ENCODE data around the gene NOS1AP. TPM values are rescaled to one million over a fixed set of nuclear protein-coding genes. Genes with fewer than 3 reads are reported as not detected.

The NOS1AP gene
- total RNA-seq, 1 experiment from 2014 or later: 14.7 TPM

DNA sequence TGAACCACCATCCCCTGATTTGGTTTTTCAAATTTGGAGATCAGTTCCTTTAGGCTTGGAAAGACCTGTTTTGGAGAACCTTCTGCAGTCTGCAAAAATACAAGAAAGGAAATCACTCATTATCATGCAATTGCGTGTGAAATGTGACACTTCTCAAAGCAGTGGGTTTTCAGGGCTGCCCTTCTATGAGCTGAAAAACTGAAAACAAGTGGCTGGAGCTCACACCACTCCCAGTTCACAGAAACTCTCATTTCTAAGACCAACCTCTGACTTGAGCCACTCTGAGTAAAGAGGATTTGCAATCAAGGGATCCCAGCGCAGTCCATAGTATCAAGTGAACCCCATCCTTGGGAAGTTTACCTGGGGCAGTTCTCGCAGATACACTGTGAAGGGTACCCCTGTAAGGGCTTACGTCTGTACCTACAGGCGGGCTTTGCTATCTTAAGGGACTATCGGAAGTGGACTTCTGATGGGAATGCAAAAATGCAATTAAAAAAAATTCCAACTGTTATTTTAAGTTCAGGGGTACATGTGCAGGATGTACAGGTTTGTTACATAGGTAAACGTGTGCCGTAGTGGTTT, 329.6 kb downstream of the NOS1AP start:
- CTCF ChIA-PET: interaction anchor here (0.8 to 3.1 kb wide), 7 partner anchors 16 to 375 kb away, joined by 3 to 14 read pairs (median 5); partner anchors contain the start of gene OLFML2B
- TF ChIP-seq HMGA2 (CRISPR knock-in tag; IDR thresholded peaks at IDR 0.05): no peak
- TF ChIP-seq ATF1 (CRISPR knock-in tag; IDR thresholded peaks at IDR 0.05): no peak
- TF ChIP-seq GRHL2 (CRISPR knock-in tag; IDR thresholded peaks at IDR 0.05; ENCODE audit: insufficient replicate concordance, severe bottlenecking): no peak
- TF ChIP-seq, protein P1, sequence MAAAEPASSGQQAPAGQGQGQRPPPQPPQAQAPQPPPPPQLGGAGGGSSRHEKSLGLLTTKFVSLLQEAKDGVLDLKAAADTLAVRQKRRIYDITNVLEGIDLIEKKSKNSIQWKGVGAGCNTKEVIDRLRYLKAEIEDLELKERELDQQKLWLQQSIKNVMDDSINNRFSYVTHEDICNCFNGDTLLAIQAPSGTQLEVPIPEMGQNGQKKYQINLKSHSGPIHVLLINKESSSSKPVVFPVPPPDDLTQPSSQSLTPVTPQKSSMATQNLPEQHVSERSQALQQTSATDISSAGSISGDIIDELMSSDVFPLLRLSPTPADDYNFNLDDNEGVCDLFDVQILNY (CRISPR knock-in tag; IDR thresholded peaks at IDR 0.05): no peak
- no peak for TF ChIP-seq MXD4 (CRISPR knock-in tag; IDR thresholded peaks at IDR 0.05; ENCODE audit: borderline replicate concordance)
- no peak for TF ChIP-seq ZNF263 (CRISPR knock-in tag; IDR thresholded peaks at IDR 0.05; ENCODE audit: low read depth)
- no peak for TF ChIP-seq ETV6 (CRISPR knock-in tag; IDR thresholded peaks at IDR 0.05)
- TF ChIP-seq TCF7 (CRISPR knock-in tag; IDR thresholded peaks at IDR 0.05; ENCODE audit: low read depth): no peak
- TF ChIP-seq NFATC4 (CRISPR knock-in tag; IDR thresholded peaks at IDR 0.05): no peak
- TF ChIP-seq, protein P2, sequence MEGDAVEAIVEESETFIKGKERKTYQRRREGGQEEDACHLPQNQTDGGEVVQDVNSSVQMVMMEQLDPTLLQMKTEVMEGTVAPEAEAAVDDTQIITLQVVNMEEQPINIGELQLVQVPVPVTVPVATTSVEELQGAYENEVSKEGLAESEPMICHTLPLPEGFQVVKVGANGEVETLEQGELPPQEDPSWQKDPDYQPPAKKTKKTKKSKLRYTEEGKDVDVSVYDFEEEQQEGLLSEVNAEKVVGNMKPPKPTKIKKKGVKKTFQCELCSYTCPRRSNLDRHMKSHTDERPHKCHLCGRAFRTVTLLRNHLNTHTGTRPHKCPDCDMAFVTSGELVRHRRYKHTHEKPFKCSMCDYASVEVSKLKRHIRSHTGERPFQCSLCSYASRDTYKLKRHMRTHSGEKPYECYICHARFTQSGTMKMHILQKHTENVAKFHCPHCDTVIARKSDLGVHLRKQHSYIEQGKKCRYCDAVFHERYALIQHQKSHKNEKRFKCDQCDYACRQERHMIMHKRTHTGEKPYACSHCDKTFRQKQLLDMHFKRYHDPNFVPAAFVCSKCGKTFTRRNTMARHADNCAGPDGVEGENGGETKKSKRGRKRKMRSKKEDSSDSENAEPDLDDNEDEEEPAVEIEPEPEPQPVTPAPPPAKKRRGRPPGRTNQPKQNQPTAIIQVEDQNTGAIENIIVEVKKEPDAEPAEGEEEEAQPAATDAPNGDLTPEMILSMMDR (IDR thresholded peaks at IDR 0.05): no peak
- TF ChIP-seq RELA (CRISPR knock-in tag; IDR thresholded peaks at IDR 0.05; ENCODE audit: borderline replicate concordance): no peak
- no peak for TF ChIP-seq ELF4 (CRISPR knock-in tag; IDR thresholded peaks at IDR 0.05; ENCODE audit: low read depth)
- TF ChIP-seq ESRRA (CRISPR knock-in tag; IDR thresholded peaks at IDR 0.05; ENCODE audit: borderline replicate concordance): no peak
- no peak for TF ChIP-seq NFYB (CRISPR knock-in tag; conservative IDR thresholded peaks at IDR 0.05; ENCODE audit: low read depth)
- TF ChIP-seq, protein P3, sequence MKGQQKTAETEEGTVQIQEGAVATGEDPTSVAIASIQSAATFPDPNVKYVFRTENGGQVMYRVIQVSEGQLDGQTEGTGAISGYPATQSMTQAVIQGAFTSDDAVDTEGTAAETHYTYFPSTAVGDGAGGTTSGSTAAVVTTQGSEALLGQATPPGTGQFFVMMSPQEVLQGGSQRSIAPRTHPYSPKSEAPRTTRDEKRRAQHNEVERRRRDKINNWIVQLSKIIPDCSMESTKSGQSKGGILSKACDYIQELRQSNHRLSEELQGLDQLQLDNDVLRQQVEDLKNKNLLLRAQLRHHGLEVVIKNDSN (CRISPR knock-in tag; IDR thresholded peaks at IDR 0.05): no peak
- TF ChIP-seq, protein P4, sequence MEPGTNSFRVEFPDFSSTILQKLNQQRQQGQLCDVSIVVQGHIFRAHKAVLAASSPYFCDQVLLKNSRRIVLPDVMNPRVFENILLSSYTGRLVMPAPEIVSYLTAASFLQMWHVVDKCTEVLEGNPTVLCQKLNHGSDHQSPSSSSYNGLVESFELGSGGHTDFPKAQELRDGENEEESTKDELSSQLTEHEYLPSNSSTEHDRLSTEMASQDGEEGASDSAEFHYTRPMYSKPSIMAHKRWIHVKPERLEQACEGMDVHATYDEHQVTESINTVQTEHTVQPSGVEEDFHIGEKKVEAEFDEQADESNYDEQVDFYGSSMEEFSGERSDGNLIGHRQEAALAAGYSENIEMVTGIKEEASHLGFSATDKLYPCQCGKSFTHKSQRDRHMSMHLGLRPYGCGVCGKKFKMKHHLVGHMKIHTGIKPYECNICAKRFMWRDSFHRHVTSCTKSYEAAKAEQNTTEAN (CRISPR knock-in tag; IDR thresholded peaks at IDR 0.05): no peak
- TF ChIP-seq ZNF396 (CRISPR knock-in tag; IDR thresholded peaks at IDR 0.05; ENCODE audit: borderline replicate concordance): no peak
- TF ChIP-seq, protein P5, sequence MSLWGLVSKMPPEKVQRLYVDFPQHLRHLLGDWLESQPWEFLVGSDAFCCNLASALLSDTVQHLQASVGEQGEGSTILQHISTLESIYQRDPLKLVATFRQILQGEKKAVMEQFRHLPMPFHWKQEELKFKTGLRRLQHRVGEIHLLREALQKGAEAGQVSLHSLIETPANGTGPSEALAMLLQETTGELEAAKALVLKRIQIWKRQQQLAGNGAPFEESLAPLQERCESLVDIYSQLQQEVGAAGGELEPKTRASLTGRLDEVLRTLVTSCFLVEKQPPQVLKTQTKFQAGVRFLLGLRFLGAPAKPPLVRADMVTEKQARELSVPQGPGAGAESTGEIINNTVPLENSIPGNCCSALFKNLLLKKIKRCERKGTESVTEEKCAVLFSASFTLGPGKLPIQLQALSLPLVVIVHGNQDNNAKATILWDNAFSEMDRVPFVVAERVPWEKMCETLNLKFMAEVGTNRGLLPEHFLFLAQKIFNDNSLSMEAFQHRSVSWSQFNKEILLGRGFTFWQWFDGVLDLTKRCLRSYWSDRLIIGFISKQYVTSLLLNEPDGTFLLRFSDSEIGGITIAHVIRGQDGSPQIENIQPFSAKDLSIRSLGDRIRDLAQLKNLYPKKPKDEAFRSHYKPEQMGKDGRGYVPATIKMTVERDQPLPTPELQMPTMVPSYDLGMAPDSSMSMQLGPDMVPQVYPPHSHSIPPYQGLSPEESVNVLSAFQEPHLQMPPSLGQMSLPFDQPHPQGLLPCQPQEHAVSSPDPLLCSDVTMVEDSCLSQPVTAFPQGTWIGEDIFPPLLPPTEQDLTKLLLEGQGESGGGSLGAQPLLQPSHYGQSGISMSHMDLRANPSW (CRISPR knock-in tag; conservative IDR thresholded peaks at IDR 0.05; ENCODE audit: low read depth): no peak
- peak; percentile 68 for ATAC-seq
- no peaks in the 10 kb centered on the region for H3K36me3 Mint-ChIP-seq
- peaks cover 25% of the 10 kb centered on the region for H3K4me1 Mint-ChIP-seq
- peak overlapping the region; percentile 6 for H3K27ac Mint-ChIP-seq
- H3K4me3 Mint-ChIP-seq: peak overlapping the region; percentile 15
- DNase-seq (ENCODE audit: low spot score): no peak
- POLR2A ChIA-PET: interaction anchor here (0.5 kb wide), 1 partner anchor 362 kb away, joined by 4 read pairs; no protein-coding TSS in a partner anchor
- H3K27me3 Mint-ChIP-seq (ENCODE audit: low read depth): no peaks in the 10 kb centered on the region
- 0 out of 2 replicates have a peak, but pooled peaks cover 8% of the 10 kb centered on the region for H3K9me3 Mint-ChIP-seq

All from WTC11 (cell line).